Activated CD4-positive, CD25-positive, alpha-beta regulatory T cell treated with anti-CD3 and anti-CD28 coated beads, Interleukin-2, amount 50 U/mL, for 24 hours (primary cell): ENCODE data around the gene DUSP9.

Experiments
- ATAC-seq, 2 donors: fragments of 150-1000 bp; cut with Tn5 transposase; one replicate each; pipeline ENCODE4 v1.10.0; 2021; ENCODE audit warnings: mild to moderate bottlenecking in 1 of 2, moderate library complexity in 1 of 2

DUSP9 gene

GRCh38 chrX:153622661-153623309 lies 24.2 kb upstream of the DUSP9 start:
- no peak for ATAC-seq

- ATAC-seq, result no peak
These were observed 23.5 kb upstream of the DUSP9 start for GRCh38 chrX:153623310-153624029.

- ATAC-seq, result no peak
These were observed 22.6 kb upstream of the DUSP9 start for GRCh38 chrX:153624196-153625091.

GRCh38 chrX:153625271-153626024 lies 21.6 kb upstream of the DUSP9 start:
- ATAC-seq, result no peak

GRCh38 chrX:153626025-153626633 lies 20.9 kb upstream of the DUSP9 start:
- no peak for ATAC-seq

GRCh38 chrX:153626863-153627674 lies 19.9 kb upstream of the DUSP9 start:
- no peak for ATAC-seq

- ATAC-seq, result no peak
These were observed 19.3 kb upstream of the DUSP9 start for GRCh38 chrX:153627675-153628111.

GRCh38 chrX:153628129-153628528 lies 18.9 kb upstream of the DUSP9 start:
- no peak for ATAC-seq

- ATAC-seq, result no peak
These were observed 18.3 kb upstream of the DUSP9 start for GRCh38 chrX:153628665-153629064.

- no peak for ATAC-seq
These were observed 15.7 kb upstream of the DUSP9 start for GRCh38 chrX:153631346-153631745.

- no peak for ATAC-seq
These were observed 15.0 kb upstream of the DUSP9 start for GRCh38 chrX:153631907-153632594.

GRCh38 chrX:153632595-153632946 lies 14.4 kb upstream of the DUSP9 start:
- no peak for ATAC-seq

- no peak for ATAC-seq
These were observed 14.0 kb upstream of the DUSP9 start for GRCh38 chrX:153633048-153633447.

GRCh38 chrX:153633607-153634180 lies 13.3 kb upstream of the DUSP9 start:
- no peak for ATAC-seq

- ATAC-seq, result no peak
These were observed 12.8 kb upstream of the DUSP9 start for GRCh38 chrX:153634236-153634635.

- no peak for ATAC-seq
These were observed 12.2 kb upstream of the DUSP9 start for GRCh38 chrX:153634832-153635231.

GRCh38 chrX:153635388-153635787 lies 11.6 kb upstream of the DUSP9 start:
- no peak for ATAC-seq

GRCh38 chrX:153635788-153636668 lies 11.0 kb upstream of the DUSP9 start:
- ATAC-seq, result no peak

GRCh38 chrX:153636716-153637115 lies 10.3 kb upstream of the DUSP9 start:
- no peak for ATAC-seq
